HL-60 (cell line): ENCODE results near the gene ZFP62.

Experiments
- DNase-seq, 2 experiments: peaks; one replicate each; pipeline ENCODE4 v3.0.0-alpha.2; 2010 to 2020; ENCODE audit warnings: low read depth in 1 of 2, low spot score in 1 of 2
- H3K27ac ChIP-seq: fragments of 250-450 bp; sonication (Bioruptor Pico); replicated peaks from 2 replicates; pipeline ENCODE4 v1.5.1; 2020; ENCODE audit warnings: mild to moderate bottlenecking, moderate library complexity
- H3K27me3 ChIP-seq: fragments of 250-450 bp; sonication (Bioruptor Pico); 2 replicates; pipeline ENCODE4 v1.5.1; 2021; ENCODE audit warnings: mild to moderate bottlenecking, moderate library complexity; ENCODE audit not compliant: insufficient read depth, poor library complexity, severe bottlenecking
- H3K4me3 ChIP-seq: replicated peaks from 2 replicates; pipeline ENCODE4 v1.5.1; 2011; ENCODE audit warnings: mild to moderate bottlenecking, control low read depth, low read length; ENCODE audit not compliant: insufficient read depth
- CTCF ChIP-seq: IDR thresholded peaks from one replicate; pipeline ENCODE4 v1.5.1; 2011; ENCODE audit warnings: low read length, control low read depth, inconsistent platforms; ENCODE audit not compliant: insufficient read depth
- GABPA ChIP-seq: IDR thresholded peaks from 2 replicates; pipeline ENCODE4 v1.6.1; 2012; ENCODE audit warnings: low read depth
- POLR2AphosphoS5 ChIP-seq: IDR thresholded peaks from 2 replicates; pipeline ENCODE4 v1.6.1; 2012; ENCODE audit warnings: low read depth
- REST ChIP-seq: IDR thresholded peaks from 2 replicates; pipeline ENCODE4 v1.6.1; 2012; ENCODE audit warnings: low read depth; ENCODE audit not compliant: insufficient replicate concordance
- SPI1 ChIP-seq: IDR thresholded peaks from 2 replicates; pipeline ENCODE4 v1.6.1; 2012; ENCODE audit warnings: low read depth, mild to moderate bottlenecking, borderline replicate concordance

ZFP62 gene

DNA sequence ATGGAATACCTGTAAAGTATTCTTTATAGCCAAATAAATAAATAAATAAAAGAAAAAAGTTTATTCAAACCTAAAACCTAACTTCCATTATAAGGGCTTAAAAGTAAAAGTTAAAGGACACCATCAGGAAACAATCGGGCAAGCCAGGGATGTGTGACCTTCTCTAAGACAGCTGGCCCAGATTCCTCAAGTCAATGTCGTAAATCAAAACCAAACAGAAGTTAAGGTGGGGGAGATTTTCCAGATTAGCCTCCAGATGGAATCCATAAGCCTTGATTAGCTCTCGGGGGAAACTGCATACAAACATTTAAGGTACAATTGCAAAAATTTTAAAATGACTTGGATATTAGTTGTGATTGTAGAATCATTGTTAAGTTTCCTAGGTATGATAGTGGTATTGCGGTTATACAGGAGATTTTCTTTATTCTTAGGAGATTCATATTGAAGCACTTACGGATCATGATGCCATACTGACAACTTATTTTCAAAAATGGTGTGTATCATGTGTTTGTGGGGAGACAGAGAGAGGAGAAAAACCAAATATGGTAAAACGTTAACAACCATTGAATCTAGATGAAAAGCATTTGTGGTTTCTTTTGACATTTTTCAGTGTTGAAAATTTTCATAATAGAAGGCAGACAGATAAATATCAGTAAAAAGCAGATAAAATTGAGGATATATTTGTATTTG lies 37.0 kb downstream of the ZFP62 start:
- no peak overlapping the region for H3K4me3 ChIP-seq
- TF ChIP-seq POLR2AphosphoS5 (no peak), GABPA (no peak), SPI1 (no peak), REST (no peak), CTCF (no peak)
- H3K27me3 ChIP-seq = no peaks in the 10 kb centered on the region
- no peak overlapping the region for H3K27ac ChIP-seq
- no peak for DNase-seq

- TF ChIP-seq POLR2AphosphoS5 = no peak
- TF ChIP-seq GABPA = no peak
- no peak for TF ChIP-seq SPI1
- no peak for TF ChIP-seq CTCF
- no peak for TF ChIP-seq REST
- Histone ChIP-seq H3K4me3 (no peak overlapping the region), H3K27ac (no peak overlapping the region), H3K27me3 (no peaks in the 10 kb centered on the region)
- no peak for DNase-seq
Observed at GRCh38 chr5:180823346-180823745, 37.7 kb downstream of the ZFP62 start.

DNA sequence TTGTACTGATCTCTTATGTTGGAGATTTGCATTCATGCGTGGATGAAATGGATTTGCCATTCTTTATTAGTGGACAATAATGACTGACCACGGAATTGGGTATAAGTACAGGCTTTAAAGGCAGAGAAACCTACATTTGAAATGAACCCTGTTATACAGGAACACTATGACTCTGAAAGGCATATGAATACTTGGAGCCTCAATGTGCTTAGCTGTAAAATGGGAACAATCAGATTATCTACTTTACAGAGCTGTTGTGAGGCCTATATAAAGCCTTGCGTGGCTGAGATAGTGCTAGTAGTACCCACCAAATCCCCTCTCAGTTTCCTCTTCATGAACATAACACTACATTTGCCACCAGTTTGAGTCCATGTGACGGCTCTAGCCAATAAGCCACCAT lies 39.5 kb downstream of the ZFP62 start:
- no peak for DNase-seq
- H3K4me3 ChIP-seq = no peak overlapping the region
- H3K27ac ChIP-seq = no peak overlapping the region; the same call in 1 of the 2 replicates
- no peaks in the 10 kb centered on the region for H3K27me3 ChIP-seq
- TF ChIP-seq CTCF = no peak
- TF ChIP-seq SPI1 = no peak
- TF ChIP-seq POLR2AphosphoS5 = no peak
- no peak for TF ChIP-seq REST
- no peak for TF ChIP-seq GABPA
